Mucosa of descending colon (tissue), 3 donors: ENCODE data around the gene TMEM240. TPM values are rescaled to one million over a fixed set of nuclear protein-coding genes. Genes with fewer than 3 reads are reported as not detected.
"Not testable (repeated sequence)": the region's sequence is repeated elsewhere in the genome, so short reads cannot be mapped to it uniquely, and the experiment has no call there.

Experiments
- ATAC-seq: fragments of 200-7000 bp; cut with Tn5 transposase; one replicate; pipeline ENCODE4 v1.9.1; 2020; ENCODE audit warnings: mild to moderate bottlenecking, moderate library complexity
- DNase-seq, 3 donors: peaks; one replicate each; pipeline ENCODE4 v3.0.0-alpha.2; 2020
- H3K36me3 ChIP-seq: fragments of 200-600 bp; one replicate; pipeline ENCODE4 v1.8.0; 2021; ENCODE audit warnings: low read depth, mild to moderate bottlenecking
- H3K4me1 ChIP-seq: fragments of 200-600 bp; one replicate; pipeline ENCODE4 v1.8.0; 2021; ENCODE audit warnings: low read depth, mild to moderate bottlenecking
- H3K4me3 ChIP-seq: fragments of 200-600 bp; one replicate; pipeline ENCODE4 v1.8.0; 2021; ENCODE audit warnings: mild to moderate bottlenecking
- H3K9me3 ChIP-seq: fragments of 200-600 bp; one replicate; pipeline ENCODE4 v1.8.0; 2021; ENCODE audit warnings: mild to moderate bottlenecking
- intact Hi-C, 2 donors: fragments of 100-400 bp; cut with DNase I in 1 of 2; cut with micrococcal nuclease in 1 of 2; formaldehyde crosslinking; loops; one replicate each; pipeline versions ENCODE4 v1.11.0 to v1.11.1; 2022; cut with DNase I, micrococcal nuclease
- total RNA-seq, 3 donors: library from RNA; stranded (reverse); fragmentation: NEBNext Ultra II Directional in 2 of 3; extraction: Animal tissue kit (Norgen Biotek cat#: 25700) in 2 of 3; gene quantifications; one replicate each; pipeline versions ENCODE4 v1.2.1 to v1.2.4, GENCODE V29; 2021 to 2023
- TF ChIP-seq, protein P1 (sequence below): fragments of 200-600 bp; IDR thresholded peaks from one replicate; pipeline ENCODE4 v1.8.0; 2022; ENCODE audit warnings: antibody characterized with exemption, mild to moderate bottlenecking
- donor health status: DM: no; HTN: no; CAD: no; lungs with moderate emphysema.
- donor health status: DM: no; HTN: no; CAD: no.
- donor health status: DM: no; HTN: yes; CAD: no.

The TMEM240 gene
- total RNA-seq, 3 donors from 2014 or later, result 1.5 to 12.2 TPM; not detected in 1

DNA sequence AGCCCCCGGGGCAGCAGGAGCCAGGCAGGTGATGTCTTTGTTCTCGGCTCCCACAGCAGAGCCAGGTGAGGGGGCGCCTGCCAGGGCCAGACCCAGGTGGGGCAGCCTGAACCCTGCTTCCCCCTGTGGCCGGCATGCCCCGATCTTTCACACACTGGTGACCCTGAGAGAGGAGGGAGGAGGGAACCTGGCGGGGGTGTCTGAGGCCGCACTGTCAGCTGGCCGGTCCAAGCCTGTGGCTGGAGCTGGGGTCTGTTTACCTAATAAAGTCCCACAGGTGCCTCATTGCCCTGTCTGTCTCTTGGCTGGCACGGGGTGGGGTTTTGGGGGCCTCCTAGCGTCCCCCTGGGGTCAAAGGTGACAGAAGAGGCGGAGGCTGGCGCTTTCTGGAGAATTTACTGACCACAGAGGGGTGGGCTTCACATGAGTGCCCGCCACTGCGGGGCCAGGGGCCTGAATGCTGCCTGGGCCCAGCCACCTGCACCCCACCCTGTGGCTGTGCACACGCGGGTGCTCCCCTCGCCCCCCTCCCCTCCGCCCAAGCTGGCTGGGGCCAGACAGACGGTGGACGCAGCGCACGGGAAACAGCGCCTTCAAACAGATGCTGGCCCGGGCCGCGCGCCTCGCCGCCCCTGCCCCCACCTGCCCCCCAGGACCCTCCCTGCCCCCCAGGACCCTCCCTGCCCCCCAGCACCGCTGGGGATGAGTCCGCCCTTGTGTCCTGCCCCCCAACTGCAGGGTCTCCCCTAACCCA, 5.8 kb downstream of the TMEM240 start:
- Histone ChIP-seq H3K36me3 (no peaks in the 10 kb centered on the region), H3K4me3 (no peak overlapping the region), H3K9me3 (peaks cover 13% of the 10 kb centered on the region), H3K4me1 (peaks cover 2% of the 10 kb centered on the region)
- ATAC-seq, result no peak
- intact Hi-C loops, result no loop called here
- TF ChIP-seq, protein P1, sequence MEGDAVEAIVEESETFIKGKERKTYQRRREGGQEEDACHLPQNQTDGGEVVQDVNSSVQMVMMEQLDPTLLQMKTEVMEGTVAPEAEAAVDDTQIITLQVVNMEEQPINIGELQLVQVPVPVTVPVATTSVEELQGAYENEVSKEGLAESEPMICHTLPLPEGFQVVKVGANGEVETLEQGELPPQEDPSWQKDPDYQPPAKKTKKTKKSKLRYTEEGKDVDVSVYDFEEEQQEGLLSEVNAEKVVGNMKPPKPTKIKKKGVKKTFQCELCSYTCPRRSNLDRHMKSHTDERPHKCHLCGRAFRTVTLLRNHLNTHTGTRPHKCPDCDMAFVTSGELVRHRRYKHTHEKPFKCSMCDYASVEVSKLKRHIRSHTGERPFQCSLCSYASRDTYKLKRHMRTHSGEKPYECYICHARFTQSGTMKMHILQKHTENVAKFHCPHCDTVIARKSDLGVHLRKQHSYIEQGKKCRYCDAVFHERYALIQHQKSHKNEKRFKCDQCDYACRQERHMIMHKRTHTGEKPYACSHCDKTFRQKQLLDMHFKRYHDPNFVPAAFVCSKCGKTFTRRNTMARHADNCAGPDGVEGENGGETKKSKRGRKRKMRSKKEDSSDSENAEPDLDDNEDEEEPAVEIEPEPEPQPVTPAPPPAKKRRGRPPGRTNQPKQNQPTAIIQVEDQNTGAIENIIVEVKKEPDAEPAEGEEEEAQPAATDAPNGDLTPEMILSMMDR, result no peak
- no peak for DNase-seq

DNA sequence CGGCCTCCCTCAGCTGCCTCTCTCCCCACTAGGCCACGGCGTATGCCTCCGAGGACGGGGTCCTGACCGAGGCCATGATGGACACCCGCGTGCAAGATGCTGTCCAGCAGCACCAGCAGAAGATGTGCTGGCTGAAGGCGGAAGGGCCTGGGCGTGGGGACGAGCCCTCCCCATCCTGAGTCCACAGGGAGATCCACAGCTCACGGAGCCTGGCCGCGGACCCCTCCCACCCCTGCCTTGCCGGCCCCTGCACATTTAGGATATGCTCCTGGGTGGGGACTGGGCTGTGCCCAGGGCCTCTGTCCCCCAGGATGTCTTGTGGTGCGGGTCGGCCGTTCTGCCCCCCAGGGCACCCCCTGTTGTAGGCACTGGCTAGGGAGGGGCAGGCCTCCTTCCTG, 6.5 kb downstream of the TMEM240 start:
- ATAC-seq, result peak; percentile 8
- H3K36me3 ChIP-seq, DNase-seq, H3K4me1 ChIP-seq, intact Hi-C loops, H3K4me3 ChIP-seq: not testable (repeated sequence)
- H3K9me3 ChIP-seq, result peaks cover 13% of the 10 kb centered on the region

DNA sequence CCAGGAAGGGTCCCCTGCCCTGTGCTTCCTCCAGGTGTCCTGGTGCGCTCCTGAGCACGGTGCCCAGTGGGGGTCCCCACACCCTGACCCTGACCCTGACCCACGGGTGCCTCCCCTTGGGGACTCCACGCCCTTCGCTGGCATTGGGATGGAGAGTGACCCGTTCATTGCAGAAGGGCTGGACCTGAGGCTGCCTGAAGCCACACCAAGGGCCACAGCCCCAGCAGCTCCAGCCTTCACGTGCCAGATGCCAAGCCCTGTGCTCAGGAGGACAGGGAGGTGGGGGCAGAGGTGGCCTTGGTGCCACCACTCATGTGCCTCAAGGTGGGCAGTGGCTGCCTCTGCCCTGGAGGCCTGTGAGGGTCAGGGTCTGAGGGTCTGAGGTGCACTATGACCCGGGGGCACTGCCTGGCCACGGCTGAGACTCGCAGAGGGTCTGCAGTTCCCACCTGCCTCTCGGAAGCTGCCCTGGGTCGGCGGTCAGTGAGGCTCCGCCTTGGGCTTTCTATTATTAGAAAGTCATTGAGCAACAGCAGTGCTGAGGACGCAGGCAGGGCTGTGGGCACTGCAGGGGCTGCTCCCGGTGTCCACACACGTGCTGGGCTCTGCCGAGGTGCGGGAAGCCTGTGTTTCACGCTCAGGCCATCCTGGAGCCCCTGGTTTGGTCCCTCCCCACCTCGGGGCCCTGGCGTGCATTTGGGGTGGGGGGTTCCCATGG, 7.1 kb downstream of the TMEM240 start:
- ATAC-seq, intact Hi-C loops, H3K4me3 ChIP-seq, H3K4me1 ChIP-seq, H3K36me3 ChIP-seq, DNase-seq: not testable (repeated sequence)
- peaks cover 13% of the 10 kb centered on the region for H3K9me3 ChIP-seq

DNA sequence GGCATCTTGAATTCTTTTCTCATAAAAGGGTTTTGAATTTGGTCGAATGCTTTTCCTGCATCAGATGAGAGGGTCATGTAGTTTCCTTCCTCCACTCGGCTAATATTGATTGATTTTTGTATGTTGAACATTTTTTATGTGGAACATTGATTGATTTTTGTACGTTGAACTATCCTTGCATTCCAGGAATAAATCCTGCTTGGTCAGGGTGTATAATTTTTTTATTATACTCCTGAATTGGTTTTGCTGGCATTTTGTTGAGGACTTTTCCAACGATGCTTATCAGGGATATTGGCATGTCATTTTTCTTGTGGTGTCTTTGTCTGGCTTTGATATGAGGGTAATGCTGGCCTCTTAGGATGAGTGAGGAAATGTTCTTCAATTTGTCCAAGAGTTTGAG, 8.5 kb downstream of the TMEM240 start:
- H3K36me3 ChIP-seq, result no peaks in the 10 kb centered on the region
- H3K4me3 ChIP-seq, result no peak overlapping the region
- peaks cover 13% of the 10 kb centered on the region for H3K9me3 ChIP-seq
- intact Hi-C loops, result no loop called here
- DNase-seq (no peak), ATAC-seq (no peak)
- TF ChIP-seq, protein P1, result no peak
- H3K4me1 ChIP-seq, result no peaks in the 10 kb centered on the region

DNA sequence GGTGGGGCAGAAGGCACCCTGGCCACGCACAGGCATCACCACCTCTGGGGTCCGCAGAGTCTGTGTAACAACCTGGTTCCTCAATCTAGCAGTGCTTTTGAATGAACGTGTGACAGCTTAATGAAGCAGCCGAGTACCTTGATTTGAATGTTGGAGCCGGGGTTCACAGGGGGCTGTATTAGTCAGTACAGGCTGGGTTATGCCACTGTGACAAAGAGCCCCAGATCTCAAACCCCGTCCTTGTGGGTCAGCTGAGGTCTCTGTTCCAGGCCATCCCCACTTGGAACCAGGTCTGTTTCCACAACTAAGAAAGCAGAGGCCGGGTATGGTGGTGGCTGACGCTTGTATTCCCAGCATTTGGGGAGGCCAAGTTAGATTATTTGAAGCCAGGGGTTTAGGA, 10.5 kb downstream of the TMEM240 start:
- DNase-seq (no peak), ATAC-seq (no peak)
- Histone ChIP-seq H3K36me3 (no peaks in the 10 kb centered on the region), H3K4me1 (no peaks in the 10 kb centered on the region), H3K9me3 (peaks cover 13% of the 10 kb centered on the region), H3K4me3 (no peak overlapping the region)
- intact Hi-C loops, result no loop called here
- TF ChIP-seq, protein P1, result no peak

DNA sequence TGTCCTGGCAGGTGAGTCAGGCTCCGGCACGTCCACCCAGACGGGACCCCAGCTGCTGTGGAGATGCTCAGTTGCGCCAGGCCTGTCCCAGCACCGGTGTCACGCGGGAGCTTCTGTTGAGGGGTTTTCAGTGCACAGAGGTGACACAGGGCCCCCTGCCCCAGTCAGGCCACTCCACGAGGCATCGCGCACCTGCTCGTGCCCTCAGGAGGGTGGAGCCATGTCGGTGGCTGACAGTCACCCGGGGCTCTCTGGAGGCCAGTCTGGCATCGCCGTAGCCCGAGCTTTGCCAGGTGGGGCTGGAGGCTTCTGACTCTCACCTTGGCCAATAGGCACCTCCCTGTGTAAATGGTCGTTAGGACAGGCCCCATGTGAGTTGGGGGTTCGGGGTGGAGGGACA, 11.1 kb downstream of the TMEM240 start:
- TF ChIP-seq, protein P1, result no peak
- Histone ChIP-seq H3K4me3 (no peak overlapping the region), H3K36me3 (no peaks in the 10 kb centered on the region), H3K4me1 (no peaks in the 10 kb centered on the region), H3K9me3 (peaks cover 13% of the 10 kb centered on the region)
- ATAC-seq (no peak), DNase-seq (no peak)
- intact Hi-C loops, result no loop called here
